Fibroblast of mammary gland (primary cell): ENCODE data around the gene ITPKA.

Source experiments
- DNase-seq: peaks from one replicate; pipeline ENCODE4 v3.0.0-alpha.2; 2010; ENCODE audit warnings: low read depth
- H3K4me3 ChIP-seq: 2 replicates; pipeline ENCODE4 v1.5.1; 2011; ENCODE audit warnings: low read depth, mild to moderate bottlenecking, low read length, moderate library complexity; ENCODE audit not compliant: control insufficient read depth
- CTCF ChIP-seq: conservative IDR thresholded peaks from 2 replicates; pipeline ENCODE4 v1.5.1; 2011; ENCODE audit warnings: low read depth, low read length, inconsistent platforms; ENCODE audit not compliant: control insufficient read depth, insufficient read depth

Gene ITPKA

GRCh38 chr15:41490355-41490754 is 3.3 kb upstream of the ITPKA start:
- peak; percentile 98 for DNase-seq
- H3K4me3 ChIP-seq, result no peak overlapping the region
- no peak for TF ChIP-seq CTCF

- no peak overlapping the region for H3K4me3 ChIP-seq
- no peak for TF ChIP-seq CTCF
- no peak for DNase-seq
Measured at GRCh38 chr15:41491889-41492288, 1.8 kb upstream of the ITPKA start.

GRCh38 chr15:41492597-41493204 is 973 bp upstream of the ITPKA start:
- no peak for DNase-seq
- TF ChIP-seq CTCF, result no peak
- H3K4me3 ChIP-seq, result peak overlapping the region; percentile 48

GRCh38 chr15:41493902-41494189 is 172 bp downstream of the ITPKA start:
- peak overlapping the region; percentile 42 for H3K4me3 ChIP-seq
- no peak for DNase-seq
- no peak for TF ChIP-seq CTCF

GRCh38 chr15:41494190-41494921 is 682 bp downstream of the ITPKA start:
- no peak for TF ChIP-seq CTCF
- H3K4me3 ChIP-seq, result peak overlapping the region; percentile 42
- no peak for DNase-seq

GRCh38 chr15:41494922-41495735 is 1.5 kb downstream of the ITPKA start:
- peak overlapping the region; percentile 42 for H3K4me3 ChIP-seq

More at GRCh38 chr15:41494922-41495735, 1.5 kb downstream of the ITPKA start:
- no peak for TF ChIP-seq CTCF
- DNase-seq, result no peak
